CD4-positive, alpha-beta T cell (primary cell): ENCODE results near the gene DYSF. TPM values are rescaled to one million over a fixed set of nuclear protein-coding genes. Genes with fewer than 3 reads are reported as not detected.
A peak's percentile ranks its signal among the peaks of the same experiment; 100 is the strongest.

Source experiments
- ATAC-seq: fragments of 200-7000 bp; cut with Tn5 transposase; one replicate; pipeline ENCODE4 v1.10.0; 2022; ENCODE audit warnings: mild to moderate bottlenecking; ENCODE audit not compliant: poor library complexity
- CTCF ChIA-PET: fragments of 350-600 bp; sonication (Branson Sonifier 250); formaldehyde crosslinking; loops from one replicate; lab custom pipeline; 2021; ENCODE audit warnings: antibody characterized with exemption, inconsistent platforms; lab: Charles Lee
- POLR2A ChIA-PET: fragments of 350-600 bp; sonication (Branson Sonifier 250); formaldehyde crosslinking; loops from one replicate; lab custom pipeline; 2021; ENCODE audit warnings: antibody characterized with exemption, inconsistent platforms; lab: Charles Lee
- DNase-seq, 14 experiments: peaks; one replicate each; pipeline ENCODE4 v3.0.0-alpha.2; 2013 to 2020; ENCODE audit warnings: mixed read lengths in 2 of 14
- H3K27ac ChIP-seq, 2 donors: one replicate each; pipeline versions ENCODE4 v1.5.1 to v1.7.0; 2013; ENCODE audit warnings: low read length in 2 of 2, low read depth in 1 of 2, mild to moderate bottlenecking in 1 of 2
- H3K27me3 ChIP-seq, 2 experiments: 1 replicate in 1 of 2; 2 replicates in 1 of 2; pipeline versions ENCODE4 v1.6.1 to v1.7.0; 2013; ENCODE audit warnings: low read length in 2 of 2, control low read depth in 1 of 2, mild to moderate bottlenecking in 1 of 2, moderate library complexity in 1 of 2; ENCODE audit not compliant: insufficient read depth in 2 of 2, control insufficient read depth in 1 of 2
- H3K36me3 ChIP-seq: one replicate; pipeline ENCODE4 v1.6.1; 2013; ENCODE audit warnings: low read length, control low read depth; ENCODE audit not compliant: insufficient read depth
- H3K4me1 ChIP-seq: one replicate; pipeline ENCODE4 v1.6.1; 2013; ENCODE audit warnings: low read length, control low read depth; ENCODE audit not compliant: insufficient read depth
- H3K4me3 ChIP-seq: one replicate; pipeline ENCODE4 v1.5.1; 2013; ENCODE audit warnings: mild to moderate bottlenecking, low read length, moderate library complexity
- H3K9me3 ChIP-seq, 2 experiments: 1 replicate in 1 of 2; 2 replicates in 1 of 2; pipeline versions ENCODE4 v1.6.1 to v1.7.0; 2013; ENCODE audit warnings: low read length in 2 of 2, mild to moderate bottlenecking in 2 of 2, control low read depth in 1 of 2, moderate library complexity in 1 of 2; ENCODE audit not compliant: control insufficient read depth in 1 of 2, insufficient read depth in 1 of 2
- H3K27ac Mint-ChIP-seq: one replicate; pipeline ENCODE4 v1.8.0; 2020; ENCODE audit warnings: mixed read lengths
- H3K27me3 Mint-ChIP-seq: one replicate; pipeline ENCODE4 v1.8.0; 2021; ENCODE audit warnings: mixed read lengths
- H3K36me3 Mint-ChIP-seq: one replicate; pipeline ENCODE4 v1.8.0; 2021; ENCODE audit warnings: low read depth, mixed read lengths
- H3K4me1 Mint-ChIP-seq: one replicate; pipeline ENCODE4 v1.8.0; 2021; ENCODE audit warnings: low read depth, mixed read lengths
- H3K4me3 Mint-ChIP-seq: one replicate; pipeline ENCODE4 v1.8.0; 2020; ENCODE audit warnings: mild to moderate bottlenecking, mixed read lengths
- H3K9me3 Mint-ChIP-seq: one replicate; pipeline ENCODE4 v1.8.0; 2020; ENCODE audit warnings: mixed read lengths
- intact Hi-C, 2 experiments: fragments of 100-400 bp; cut with DNase I in 1 of 2; cut with micrococcal nuclease in 1 of 2; formaldehyde crosslinking; loops; one replicate each; pipeline versions ENCODE4 v1.15.1 to v1.9.0; 2023 to 2025; cut with DNase I, micrococcal nuclease
- total RNA-seq, 174 experiments: library from RNA in 2 of 174; stranded (reverse) in 2 of 174; gene quantifications; one replicate each; pipeline ENCODE4 v1.2.3 and lab custom pipeline; 2021 to 2026
- TF ChIP-seq, protein P1 (sequence below): fragments of 200-600 bp; IDR thresholded peaks from one replicate; pipeline ENCODE4 v1.8.0; 2022; ENCODE audit warnings: antibody characterized with exemption, mild to moderate bottlenecking

DYSF gene
- total RNA-seq, 2 experiments from 2014 or later = 0.27 to 0.31 TPM

DNA sequence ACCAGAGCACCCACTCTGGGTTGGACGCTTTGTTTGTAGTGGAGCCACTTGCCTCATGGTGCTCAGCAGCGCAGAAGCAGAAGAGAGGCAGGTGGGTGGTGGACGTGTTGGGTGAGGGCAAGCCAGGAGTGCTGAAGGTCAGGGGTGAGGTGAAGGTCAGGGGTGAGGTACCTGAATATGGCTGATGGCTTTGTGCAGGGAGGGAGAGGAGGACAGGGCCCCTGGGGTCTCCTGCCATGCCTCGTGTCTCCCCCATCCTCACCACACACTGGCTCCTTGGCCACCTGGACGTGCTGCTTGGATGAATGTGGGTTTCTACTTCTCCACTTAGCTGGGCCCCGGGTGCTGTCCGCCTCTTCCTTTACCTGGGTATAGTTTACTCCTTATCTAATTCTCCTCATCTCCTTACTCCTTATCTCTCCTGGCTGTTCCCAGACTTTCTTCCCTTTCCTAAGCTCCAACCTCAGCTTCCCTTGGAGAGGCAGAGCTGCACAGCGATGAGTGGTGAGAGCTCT, 68.1 kb downstream of the DYSF start:
- no peaks in the 10 kb centered on the region for H3K4me1 Mint-ChIP-seq
- TF ChIP-seq, protein P1, sequence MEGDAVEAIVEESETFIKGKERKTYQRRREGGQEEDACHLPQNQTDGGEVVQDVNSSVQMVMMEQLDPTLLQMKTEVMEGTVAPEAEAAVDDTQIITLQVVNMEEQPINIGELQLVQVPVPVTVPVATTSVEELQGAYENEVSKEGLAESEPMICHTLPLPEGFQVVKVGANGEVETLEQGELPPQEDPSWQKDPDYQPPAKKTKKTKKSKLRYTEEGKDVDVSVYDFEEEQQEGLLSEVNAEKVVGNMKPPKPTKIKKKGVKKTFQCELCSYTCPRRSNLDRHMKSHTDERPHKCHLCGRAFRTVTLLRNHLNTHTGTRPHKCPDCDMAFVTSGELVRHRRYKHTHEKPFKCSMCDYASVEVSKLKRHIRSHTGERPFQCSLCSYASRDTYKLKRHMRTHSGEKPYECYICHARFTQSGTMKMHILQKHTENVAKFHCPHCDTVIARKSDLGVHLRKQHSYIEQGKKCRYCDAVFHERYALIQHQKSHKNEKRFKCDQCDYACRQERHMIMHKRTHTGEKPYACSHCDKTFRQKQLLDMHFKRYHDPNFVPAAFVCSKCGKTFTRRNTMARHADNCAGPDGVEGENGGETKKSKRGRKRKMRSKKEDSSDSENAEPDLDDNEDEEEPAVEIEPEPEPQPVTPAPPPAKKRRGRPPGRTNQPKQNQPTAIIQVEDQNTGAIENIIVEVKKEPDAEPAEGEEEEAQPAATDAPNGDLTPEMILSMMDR = no peak
- H3K9me3 Mint-ChIP-seq = no peaks in the 10 kb centered on the region
- DNase-seq = no peak
- peaks cover 0 to 6% of the 10 kb centered on the region in 2 experiments for H3K27me3 ChIP-seq
- H3K36me3 Mint-ChIP-seq = no peaks in the 10 kb centered on the region
- intact Hi-C loops = no loop called here
- no peaks in the 10 kb centered on the region for H3K9me3 ChIP-seq
- no peak overlapping the region for H3K4me3 ChIP-seq
- peaks cover 28% of the 10 kb centered on the region for H3K27me3 Mint-ChIP-seq
- POLR2A ChIA-PET = no interaction called here
- CTCF ChIA-PET = no interaction called here
- no peak overlapping the region for H3K27ac Mint-ChIP-seq
- H3K27ac ChIP-seq = no peak overlapping the region
- H3K36me3 ChIP-seq = no peaks in the 10 kb centered on the region
- no peaks in the 10 kb centered on the region for H3K4me1 ChIP-seq
- H3K4me3 Mint-ChIP-seq = no peak overlapping the region
- no peak for ATAC-seq

DNA sequence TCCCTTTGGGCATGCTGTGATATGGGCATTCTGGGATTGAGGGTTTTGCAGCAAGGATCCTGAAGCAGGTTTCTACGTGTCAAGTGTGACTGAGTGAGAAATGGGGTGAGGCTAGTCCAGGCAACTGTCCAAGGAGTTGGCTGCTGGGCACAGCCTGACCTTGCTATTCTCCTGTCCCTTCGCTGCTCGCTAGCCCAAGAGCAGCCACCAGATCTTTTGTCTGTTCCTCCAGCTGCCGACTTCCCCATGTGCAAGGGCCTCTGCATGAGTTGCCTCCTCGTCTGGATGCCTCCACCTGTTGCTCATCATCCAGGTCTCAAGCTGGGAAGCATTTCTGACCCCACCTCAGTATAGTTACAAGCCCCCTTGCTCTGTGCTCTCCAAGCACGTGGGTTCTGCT, 71.1 kb downstream of the DYSF start:
- H3K27ac ChIP-seq = no peak overlapping the region
- CTCF ChIA-PET = no interaction called here
- intact Hi-C loops = no loop called here
- POLR2A ChIA-PET = no interaction called here
- no peaks in the 10 kb centered on the region for H3K4me1 ChIP-seq
- peaks cover 0 to 14% of the 10 kb centered on the region in 2 experiments for H3K27me3 ChIP-seq
- TF ChIP-seq, protein P1 = no peak
- Mint-ChIP-seq H3K36me3 (no peaks in the 10 kb centered on the region), H3K4me3 (no peak overlapping the region), H3K27ac (no peak overlapping the region), H3K27me3 (peaks cover 44% of the 10 kb centered on the region), H3K4me1 (no peaks in the 10 kb centered on the region), H3K9me3 (no peaks in the 10 kb centered on the region)
- no peaks in the 10 kb centered on the region for H3K36me3 ChIP-seq
- H3K9me3 ChIP-seq = no peaks in the 10 kb centered on the region
- ATAC-seq (no peak), DNase-seq (peak in 1 of 14 experiments; percentile 4)
- H3K4me3 ChIP-seq = no peak overlapping the region

DNA sequence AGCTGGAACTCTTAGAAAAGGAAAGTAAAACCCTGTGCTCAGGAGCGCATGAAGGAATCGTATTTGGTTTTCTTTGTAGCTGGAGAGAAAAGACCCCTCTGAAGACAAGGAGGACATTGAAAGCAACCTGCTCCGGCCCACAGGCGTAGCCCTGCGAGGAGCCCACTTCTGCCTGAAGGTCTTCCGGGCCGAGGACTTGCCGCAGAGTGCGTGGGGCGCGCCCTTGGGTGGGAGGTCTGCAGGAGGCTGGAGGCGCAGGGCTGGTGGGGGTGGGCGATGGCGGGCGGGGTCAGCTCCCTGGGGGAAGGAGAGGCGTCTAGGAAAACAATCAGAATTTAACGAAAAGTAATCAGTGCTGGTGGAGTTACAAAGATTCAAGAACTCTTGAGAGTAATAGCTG, 72.8 kb downstream of the DYSF start:
- ATAC-seq = no peak
- POLR2A ChIA-PET = no interaction called here
- Histone ChIP-seq H3K27me3 (peaks cover 0 to 13% of the 10 kb centered on the region in 2 experiments), H3K9me3 (no peaks in the 10 kb centered on the region), H3K4me3 (no peak overlapping the region), H3K27ac (no peak overlapping the region), H3K4me1 (no peaks in the 10 kb centered on the region), H3K36me3 (no peaks in the 10 kb centered on the region)
- CTCF ChIA-PET = no interaction called here
- no peak for DNase-seq
- no peak overlapping the region for H3K27ac Mint-ChIP-seq
- no peaks in the 10 kb centered on the region for H3K9me3 Mint-ChIP-seq
- TF ChIP-seq, protein P1 = no peak
- intact Hi-C loops = no loop called here
- no peaks in the 10 kb centered on the region for H3K36me3 Mint-ChIP-seq
- no peak overlapping the region for H3K4me3 Mint-ChIP-seq
- H3K27me3 Mint-ChIP-seq = peaks cover 52% of the 10 kb centered on the region
- no peaks in the 10 kb centered on the region for H3K4me1 Mint-ChIP-seq
